Measurements from ENCODE around the gene STXBP6.

The STXBP6 gene

DNA sequence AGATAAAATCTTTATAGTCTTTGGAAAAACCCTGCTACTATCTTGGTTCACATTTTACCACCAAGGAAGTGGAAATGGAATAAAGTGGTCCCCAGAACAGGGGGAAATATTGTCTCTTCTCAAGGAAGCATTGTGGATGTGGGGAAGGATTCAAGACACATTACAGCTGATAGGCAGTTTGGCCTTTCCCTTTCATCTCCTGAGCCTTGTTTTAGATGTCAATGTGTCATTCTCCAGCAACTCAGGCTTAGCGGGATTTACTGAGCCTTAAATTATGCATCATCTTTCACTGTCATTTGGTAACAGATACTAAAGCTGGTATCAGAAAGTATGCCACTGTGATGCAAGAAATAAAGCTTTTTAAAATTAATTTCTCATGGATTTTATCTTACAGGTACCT lies 136.2 kb downstream of the STXBP6 start:
- ATAC-seq: no peak
- TF ChIP-seq ZNF70 (CRISPR knock-in tag; IDR thresholded peaks at IDR 0.05) (no peak), GLIS3 (CRISPR knock-in tag; IDR thresholded peaks at IDR 0.05) (no peak), BACH2 (CRISPR knock-in tag; IDR thresholded peaks at IDR 0.05; ENCODE audit: borderline replicate concordance) (no peak), SNAI2 (CRISPR knock-in tag; IDR thresholded peaks at IDR 0.05) (no peak), ZNF8 (CRISPR knock-in tag; IDR thresholded peaks at IDR 0.05) (no peak), ESRRG (CRISPR knock-in tag; IDR thresholded peaks at IDR 0.05) (no peak), ZNF565 (CRISPR knock-in tag; conservative IDR thresholded peaks at IDR 0.05; ENCODE audit: low read depth) (no peak), TOX (CRISPR knock-in tag; IDR thresholded peaks at IDR 0.05; ENCODE audit: borderline replicate concordance) (no peak), TCF4 (CRISPR knock-in tag; IDR thresholded peaks at IDR 0.05; ENCODE audit: borderline replicate concordance) (no peak), OSR1 (CRISPR knock-in tag; IDR thresholded peaks at IDR 0.05) (no peak), PPARA (CRISPR knock-in tag; IDR thresholded peaks at IDR 0.05; ENCODE audit: borderline replicate concordance) (no peak)
- TF ChIP-seq, protein P1, sequence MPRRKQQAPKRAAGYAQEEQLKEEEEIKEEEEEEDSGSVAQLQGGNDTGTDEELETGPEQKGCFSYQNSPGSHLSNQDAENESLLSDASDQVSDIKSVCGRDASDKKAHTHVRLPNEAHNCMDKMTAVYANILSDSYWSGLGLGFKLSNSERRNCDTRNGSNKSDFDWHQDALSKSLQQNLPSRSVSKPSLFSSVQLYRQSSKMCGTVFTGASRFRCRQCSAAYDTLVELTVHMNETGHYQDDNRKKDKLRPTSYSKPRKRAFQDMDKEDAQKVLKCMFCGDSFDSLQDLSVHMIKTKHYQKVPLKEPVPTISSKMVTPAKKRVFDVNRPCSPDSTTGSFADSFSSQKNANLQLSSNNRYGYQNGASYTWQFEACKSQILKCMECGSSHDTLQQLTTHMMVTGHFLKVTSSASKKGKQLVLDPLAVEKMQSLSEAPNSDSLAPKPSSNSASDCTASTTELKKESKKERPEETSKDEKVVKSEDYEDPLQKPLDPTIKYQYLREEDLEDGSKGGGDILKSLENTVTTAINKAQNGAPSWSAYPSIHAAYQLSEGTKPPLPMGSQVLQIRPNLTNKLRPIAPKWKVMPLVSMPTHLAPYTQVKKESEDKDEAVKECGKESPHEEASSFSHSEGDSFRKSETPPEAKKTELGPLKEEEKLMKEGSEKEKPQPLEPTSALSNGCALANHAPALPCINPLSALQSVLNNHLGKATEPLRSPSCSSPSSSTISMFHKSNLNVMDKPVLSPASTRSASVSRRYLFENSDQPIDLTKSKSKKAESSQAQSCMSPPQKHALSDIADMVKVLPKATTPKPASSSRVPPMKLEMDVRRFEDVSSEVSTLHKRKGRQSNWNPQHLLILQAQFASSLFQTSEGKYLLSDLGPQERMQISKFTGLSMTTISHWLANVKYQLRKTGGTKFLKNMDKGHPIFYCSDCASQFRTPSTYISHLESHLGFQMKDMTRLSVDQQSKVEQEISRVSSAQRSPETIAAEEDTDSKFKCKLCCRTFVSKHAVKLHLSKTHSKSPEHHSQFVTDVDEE (CRISPR knock-in tag; IDR thresholded peaks at IDR 0.05): no peak
- TF ChIP-seq, protein P2, sequence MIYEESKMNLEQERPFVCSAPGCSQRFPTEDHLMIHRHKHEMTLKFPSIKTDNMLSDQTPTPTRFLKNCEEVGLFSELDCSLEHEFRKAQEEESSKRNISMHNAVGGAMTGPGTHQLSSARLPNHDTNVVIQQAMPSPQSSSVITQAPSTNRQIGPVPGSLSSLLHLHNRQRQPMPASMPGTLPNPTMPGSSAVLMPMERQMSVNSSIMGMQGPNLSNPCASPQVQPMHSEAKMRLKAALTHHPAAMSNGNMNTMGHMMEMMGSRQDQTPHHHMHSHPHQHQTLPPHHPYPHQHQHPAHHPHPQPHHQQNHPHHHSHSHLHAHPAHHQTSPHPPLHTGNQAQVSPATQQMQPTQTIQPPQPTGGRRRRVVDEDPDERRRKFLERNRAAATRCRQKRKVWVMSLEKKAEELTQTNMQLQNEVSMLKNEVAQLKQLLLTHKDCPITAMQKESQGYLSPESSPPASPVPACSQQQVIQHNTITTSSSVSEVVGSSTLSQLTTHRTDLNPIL (CRISPR knock-in tag; IDR thresholded peaks at IDR 0.05; ENCODE audit: low read depth): no peak
- TF ChIP-seq, protein P3, sequence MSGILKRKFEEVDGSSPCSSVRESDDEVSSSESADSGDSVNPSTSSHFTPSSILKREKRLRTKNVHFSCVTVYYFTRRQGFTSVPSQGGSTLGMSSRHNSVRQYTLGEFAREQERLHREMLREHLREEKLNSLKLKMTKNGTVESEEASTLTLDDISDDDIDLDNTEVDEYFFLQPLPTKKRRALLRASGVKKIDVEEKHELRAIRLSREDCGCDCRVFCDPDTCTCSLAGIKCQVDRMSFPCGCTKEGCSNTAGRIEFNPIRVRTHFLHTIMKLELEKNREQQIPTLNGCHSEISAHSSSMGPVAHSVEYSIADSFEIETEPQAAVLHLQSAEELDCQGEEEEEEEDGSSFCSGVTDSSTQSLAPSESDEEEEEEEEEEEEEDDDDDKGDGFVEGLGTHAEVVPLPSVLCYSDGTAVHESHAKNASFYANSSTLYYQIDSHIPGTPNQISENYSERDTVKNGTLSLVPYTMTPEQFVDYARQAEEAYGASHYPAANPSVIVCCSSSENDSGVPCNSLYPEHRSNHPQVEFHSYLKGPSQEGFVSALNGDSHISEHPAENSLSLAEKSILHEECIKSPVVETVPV (CRISPR knock-in tag; IDR thresholded peaks at IDR 0.05): no peak

DNA sequence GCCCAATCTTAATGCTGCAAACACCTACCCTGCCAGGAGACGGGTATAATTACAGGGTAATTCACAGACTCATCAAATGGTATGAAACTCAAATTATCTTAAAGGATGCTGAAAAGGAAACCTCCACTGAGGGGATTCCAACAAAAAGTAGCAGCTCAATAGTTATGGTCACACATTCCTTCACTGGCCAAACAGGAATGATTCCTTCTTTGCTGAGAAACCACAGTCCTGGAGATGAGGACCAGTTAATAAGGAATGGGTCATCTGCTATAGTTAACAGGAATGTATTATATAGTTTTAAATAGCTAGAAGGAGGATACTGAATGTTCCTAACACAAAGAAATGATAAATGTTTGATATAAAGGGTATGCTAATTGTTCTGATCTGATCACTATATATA lies 136.9 kb downstream of the STXBP6 start:
- no peak for TF ChIP-seq ZNF70 (CRISPR knock-in tag; IDR thresholded peaks at IDR 0.05)
- TF ChIP-seq TOX (CRISPR knock-in tag; IDR thresholded peaks at IDR 0.05; ENCODE audit: borderline replicate concordance): no peak
- TF ChIP-seq ZNF8 (CRISPR knock-in tag; IDR thresholded peaks at IDR 0.05): no peak
- no peak for TF ChIP-seq ZFP3 (CRISPR knock-in tag; IDR thresholded peaks at IDR 0.05)
- TF ChIP-seq ZC3H10 (CRISPR knock-in tag; IDR thresholded peaks at IDR 0.05): no peak
- no peak for TF ChIP-seq RARB (CRISPR knock-in tag; IDR thresholded peaks at IDR 0.05)
- no peak for TF ChIP-seq ARNTL (CRISPR knock-in tag; IDR thresholded peaks at IDR 0.05; ENCODE audit: borderline replicate concordance, low read depth)
- TF ChIP-seq, protein P3 (CRISPR knock-in tag; IDR thresholded peaks at IDR 0.05): no peak
- TF ChIP-seq ESRRG (CRISPR knock-in tag; IDR thresholded peaks at IDR 0.05): no peak
- no peak for TF ChIP-seq SNAI2 (CRISPR knock-in tag; IDR thresholded peaks at IDR 0.05)
- TF ChIP-seq, protein P1 (CRISPR knock-in tag; IDR thresholded peaks at IDR 0.05): no peak
- ATAC-seq: no peak

DNA sequence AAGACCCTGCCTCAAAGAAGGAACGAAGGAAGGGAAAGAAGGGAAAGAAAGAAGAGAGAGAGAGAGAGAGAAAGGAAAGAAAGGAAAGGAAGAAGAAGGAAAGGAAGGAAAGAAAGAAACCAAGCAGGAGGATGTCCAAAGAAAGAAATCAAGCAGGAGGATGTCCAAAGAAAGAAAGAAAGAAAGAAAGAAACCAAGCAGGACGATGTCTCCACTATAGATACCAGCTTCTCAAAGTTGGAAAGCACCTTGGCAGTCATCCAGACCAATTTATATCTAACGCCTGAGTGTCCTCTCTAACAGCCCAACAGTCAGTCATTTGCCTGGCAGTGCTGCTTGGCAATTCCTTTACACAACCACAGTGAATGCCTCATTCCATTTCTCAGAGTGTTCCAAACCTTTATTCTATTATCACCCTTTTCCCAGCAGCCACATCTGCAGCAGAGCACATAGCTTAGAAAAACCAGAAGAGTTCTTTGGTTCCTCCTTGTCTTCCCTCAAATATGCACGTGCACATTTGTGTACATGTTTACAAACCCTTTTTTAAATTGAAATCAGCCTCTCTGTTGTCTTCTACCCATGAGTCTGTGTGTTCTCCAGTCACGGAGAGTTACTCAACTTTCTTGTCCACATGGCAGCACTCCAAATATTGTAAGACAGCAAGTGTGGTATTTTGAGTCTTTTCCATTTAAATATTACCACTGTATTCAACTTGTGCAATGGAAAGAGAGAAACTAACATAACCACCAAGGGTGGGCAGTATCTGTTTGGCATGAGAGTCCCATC lies 138.4 kb downstream of the STXBP6 start:
- ATAC-seq: no peak
- TF ChIP-seq CSDC2 (CRISPR knock-in tag; IDR thresholded peaks at IDR 0.05) (no peak), PPARA (CRISPR knock-in tag; IDR thresholded peaks at IDR 0.05; ENCODE audit: borderline replicate concordance) (no peak), BACH2 (CRISPR knock-in tag; IDR thresholded peaks at IDR 0.05; ENCODE audit: borderline replicate concordance) (no peak), ESRRG (CRISPR knock-in tag; IDR thresholded peaks at IDR 0.05) (no peak), ZFP30 (CRISPR knock-in tag; IDR thresholded peaks at IDR 0.05) (no peak), ISL1 (CRISPR knock-in tag; IDR thresholded peaks at IDR 0.05) (no peak), SNAI2 (CRISPR knock-in tag; IDR thresholded peaks at IDR 0.05) (no peak), ZC3H10 (CRISPR knock-in tag; IDR thresholded peaks at IDR 0.05) (no peak)
- TF ChIP-seq, protein P4, sequence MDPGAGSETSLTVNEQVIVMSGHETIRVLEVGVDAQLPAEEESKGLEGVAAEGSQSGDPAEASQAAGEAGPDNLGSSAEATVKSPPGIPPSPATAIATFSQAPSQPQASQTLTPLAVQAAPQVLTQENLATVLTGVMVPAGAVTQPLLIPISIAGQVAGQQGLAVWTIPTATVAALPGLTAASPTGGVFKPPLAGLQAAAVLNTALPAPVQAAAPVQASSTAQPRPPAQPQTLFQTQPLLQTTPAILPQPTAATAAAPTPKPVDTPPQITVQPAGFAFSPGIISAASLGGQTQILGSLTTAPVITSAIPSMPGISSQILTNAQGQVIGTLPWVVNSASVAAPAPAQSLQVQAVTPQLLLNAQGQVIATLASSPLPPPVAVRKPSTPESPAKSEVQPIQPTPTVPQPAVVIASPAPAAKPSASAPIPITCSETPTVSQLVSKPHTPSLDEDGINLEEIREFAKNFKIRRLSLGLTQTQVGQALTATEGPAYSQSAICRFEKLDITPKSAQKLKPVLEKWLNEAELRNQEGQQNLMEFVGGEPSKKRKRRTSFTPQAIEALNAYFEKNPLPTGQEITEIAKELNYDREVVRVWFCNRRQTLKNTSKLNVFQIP (CRISPR knock-in tag; IDR thresholded peaks at IDR 0.05; ENCODE audit: borderline replicate concordance, low read depth): no peak
